OCI-LY1 (cell line): Measurements from ENCODE around the gene C2orf49.

Experiments
- H2AFZ ChIP-seq: fragments of 200-600 bp; sonication (generic), shearing (Covaris generic); 2 replicates; pipeline ENCODE4 v1.6.0; 2014; ENCODE audit warnings: antibody characterized with exemption, mild to moderate bottlenecking, low read length
- H3F3A ChIP-seq: fragments of 200-600 bp; sonication (generic), shearing (Covaris generic); 2 replicates; pipeline ENCODE4 v1.6.0; 2014; ENCODE audit warnings: mild to moderate bottlenecking, antibody characterized with exemption, low read length, moderate library complexity; ENCODE audit not compliant: insufficient read depth
- H3K27ac ChIP-seq: fragments of 200-600 bp; sonication (generic); 2 replicates; pipeline ENCODE4 v1.5.1; 2014; ENCODE audit warnings: low read length, mixed run types, mild to moderate bottlenecking, low read depth; ENCODE audit not compliant: poor library complexity, severe bottlenecking
- H3K27me3 ChIP-seq: fragments of 200-600 bp; sonication (generic); 2 replicates; pipeline ENCODE4 v1.6.0; 2014; ENCODE audit warnings: antibody characterized with exemption, mild to moderate bottlenecking, low read length, moderate library complexity; ENCODE audit not compliant: insufficient read depth
- H3K36me3 ChIP-seq: fragments of 200-600 bp; sonication (generic); 2 replicates; pipeline ENCODE4 v1.6.1; 2014; ENCODE audit warnings: mild to moderate bottlenecking, antibody characterized with exemption, low read length, moderate library complexity, mixed read lengths; ENCODE audit not compliant: insufficient read depth
- H3K4me1 ChIP-seq: fragments of 200-600 bp; sonication (generic); 2 replicates; pipeline ENCODE4 v1.5.1; 2014; ENCODE audit warnings: mild to moderate bottlenecking, low read length, moderate library complexity; ENCODE audit not compliant: insufficient read depth, severe bottlenecking
- H3K4me2 ChIP-seq: fragments of 200-600 bp; sonication (generic), shearing (Covaris generic); 2 replicates; pipeline ENCODE4 v1.6.1; 2014; ENCODE audit warnings: low read length
- H3K4me3 ChIP-seq: fragments of 200-600 bp; sonication (generic); 2 replicates; pipeline ENCODE4 v1.5.1; 2014; ENCODE audit warnings: low read length, low read depth, mild to moderate bottlenecking, mixed read lengths; ENCODE audit not compliant: poor library complexity, severe bottlenecking
- H3K79me2 ChIP-seq: fragments of 200-600 bp; shearing (Covaris generic); 2 replicates; pipeline ENCODE4 v1.6.1; 2016; ENCODE audit warnings: mixed run types, low read length, mixed read lengths; ENCODE audit not compliant: insufficient read depth
- H3K9ac ChIP-seq: fragments of 200-600 bp; sonication (generic), shearing (Covaris generic); 2 replicates; pipeline ENCODE4 v1.6.1; 2014; ENCODE audit warnings: mild to moderate bottlenecking, low read length, mixed read lengths
- H3K9me2 ChIP-seq: fragments of 200-600 bp; sonication (generic), shearing (Covaris generic); 2 replicates; pipeline ENCODE4 v1.6.1; 2014; ENCODE audit warnings: low read depth, mild to moderate bottlenecking, low read length, mixed read lengths
- H3K9me3 ChIP-seq: fragments of 200-600 bp; shearing (Covaris generic); 2 replicates; pipeline ENCODE4 v1.6.1; 2014; ENCODE audit warnings: low read length, mixed read lengths
- H4K20me1 ChIP-seq: fragments of 200-600 bp; sonication (generic), shearing (Covaris generic); 2 replicates; pipeline ENCODE4 v1.6.0; 2016; ENCODE audit warnings: mild to moderate bottlenecking, low read length; ENCODE audit not compliant: insufficient read depth
- CTCF ChIP-seq: fragments of 200-600 bp; sonication (generic), shearing (Covaris generic); IDR thresholded peaks from 2 replicates; pipeline ENCODE4 v1.5.1; 2017; ENCODE audit warnings: mild to moderate bottlenecking, antibody characterized with exemption, low read length, moderate library complexity, mixed read lengths
- EZH2 ChIP-seq: fragments of 200-600 bp; sonication (generic), shearing (Covaris generic); IDR thresholded peaks from 2 replicates; pipeline ENCODE4 v1.8.0; 2017; ENCODE audit warnings: borderline replicate concordance, mixed run types, mild to moderate bottlenecking, antibody characterized with exemption, low read length, moderate library complexity, mixed read lengths

The C2orf49 gene

GRCh38 chr2:105307146-105307545 is 30.2 kb upstream of the C2orf49 start:
- Histone ChIP-seq H3K4me3 (no peak overlapping the region), H4K20me1 (no peaks in the 10 kb centered on the region), H3K27ac (no peak overlapping the region), H3K9me3 (no peaks in the 10 kb centered on the region), H3K9ac (no peak overlapping the region), H3K79me2 (peaks cover 36% of the 10 kb centered on the region), H3K4me2 (no peak overlapping the region), H2AFZ (no peak overlapping the region), H3K36me3 (peaks cover 52% of the 10 kb centered on the region), H3K9me2 (no peaks in the 10 kb centered on the region), H3K27me3 (no peaks in the 10 kb centered on the region), H3F3A (no peaks in the 10 kb centered on the region), H3K4me1 (no peaks in the 10 kb centered on the region)
- TF ChIP-seq CTCF, result no peak

- Histone ChIP-seq H2AFZ (no peak overlapping the region), H3F3A (no peaks in the 10 kb centered on the region), H3K9ac (no peak overlapping the region), H3K27me3 (no peaks in the 10 kb centered on the region), H3K4me3 (no peak overlapping the region), H3K4me2 (no peak overlapping the region), H3K9me3 (no peaks in the 10 kb centered on the region), H3K27ac (no peak overlapping the region), H3K79me2 (peaks cover 36% of the 10 kb centered on the region), H4K20me1 (no peaks in the 10 kb centered on the region), H3K36me3 (peaks cover 51% of the 10 kb centered on the region), H3K4me1 (no peaks in the 10 kb centered on the region), H3K9me2 (no peaks in the 10 kb centered on the region)
- TF ChIP-seq EZH2 (no peak), CTCF (no peak)
Measured at GRCh38 chr2:105307550-105307949, 29.8 kb upstream of the C2orf49 start.

DNA sequence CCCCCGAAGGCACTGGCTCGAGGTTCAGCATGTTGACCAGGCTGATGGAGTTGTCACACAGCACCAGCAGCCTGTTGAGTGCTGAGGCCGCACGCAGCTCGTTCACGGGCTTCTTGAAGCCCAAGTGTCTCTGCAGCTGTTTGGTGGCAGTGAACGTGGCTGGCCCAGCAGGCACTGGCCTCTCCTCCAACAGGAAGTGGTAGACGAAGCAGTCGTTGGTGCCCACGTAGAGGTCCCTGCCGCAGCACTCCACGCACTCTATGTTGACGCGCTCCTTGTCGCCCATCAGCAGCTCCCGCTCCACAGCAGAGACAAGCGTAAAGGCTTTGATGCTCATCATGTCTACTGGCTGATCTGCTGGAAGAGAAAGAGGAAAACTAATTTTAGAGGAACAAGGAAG is 29.4 kb upstream of the C2orf49 start:
- no peaks in the 10 kb centered on the region for H3K27me3 ChIP-seq
- H3K27ac ChIP-seq, result no peak overlapping the region
- no peak overlapping the region for H3K4me2 ChIP-seq
- peaks cover 47% of the 10 kb centered on the region for H3K36me3 ChIP-seq
- no peak overlapping the region for H2AFZ ChIP-seq
- H3K9me3 ChIP-seq, result no peaks in the 10 kb centered on the region
- H3K4me1 ChIP-seq, result no peaks in the 10 kb centered on the region
- TF ChIP-seq CTCF (no peak), EZH2 (no peak)
- no peaks in the 10 kb centered on the region for H3K9me2 ChIP-seq
- peaks cover 34% of the 10 kb centered on the region for H3K79me2 ChIP-seq
- no peak overlapping the region for H3K4me3 ChIP-seq
- H3F3A ChIP-seq, result no peaks in the 10 kb centered on the region
- no peak overlapping the region for H3K9ac ChIP-seq
- no peaks in the 10 kb centered on the region for H4K20me1 ChIP-seq
